Transverse colon (tissue), 4 donors: ENCODE results near the gene PPP6R2.

Source experiments
- CTCF ChIP-seq, 5 experiments: fragments of 200-600 bp in 3 of 5; fragments of 450-650 bp in 2 of 5; sonication (generic) in 3 of 5; IDR thresholded peaks; 1 replicate in 2 of 5; 2 replicates in 3 of 5; pipeline ENCODE4 v1.5.1; 2016 to 2017; ENCODE audit warnings: antibody characterized with exemption in 5 of 5, inconsistent platforms in 3 of 5, mild to moderate bottlenecking in 2 of 5, moderate library complexity in 1 of 5
- POLR2AphosphoS5 ChIP-seq, 3 donors: sonication (generic); formaldehyde crosslinking; IDR thresholded peaks; one replicate each; pipeline ENCODE4 v1.6.1; 2016; ENCODE audit warnings: antibody characterized with exemption in 3 of 3

GRCh38 chr22:50483556-50483955, 140.4 kb downstream of the PPP6R2 start:
- TF ChIP-seq CTCF (IDR thresholded peaks at IDR 0.05) (no peak), POLR2AphosphoS5 (IDR thresholded peaks at IDR 0.05) (no peak)
